ENCODE measurements around the gene ZNF804A.

DNA sequence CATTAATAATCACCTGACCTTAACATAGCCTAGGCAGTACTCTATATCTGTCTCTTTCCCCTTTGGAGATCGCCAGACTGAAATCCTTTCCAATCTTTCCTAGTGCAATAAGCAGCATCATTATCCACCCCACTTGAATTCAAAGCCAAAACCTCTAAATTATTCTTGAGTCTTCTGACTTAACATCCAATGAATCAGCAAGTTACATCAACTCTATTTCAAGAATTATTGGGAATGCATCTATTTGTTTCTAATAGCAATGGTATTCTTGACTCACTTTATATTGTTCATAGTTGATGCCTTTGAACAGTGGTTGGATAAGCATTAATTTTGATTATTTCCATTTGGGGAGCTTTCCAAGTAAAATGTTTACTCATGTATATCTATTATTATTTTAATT, 144.8 kb downstream of the ZNF804A start:
- TF ChIP-seq OSR1 (CRISPR knock-in tag; IDR thresholded peaks at IDR 0.05) (no peak), ARNTL (CRISPR knock-in tag; IDR thresholded peaks at IDR 0.05; ENCODE audit: borderline replicate concordance, low read depth) (no peak), ZFP30 (CRISPR knock-in tag; IDR thresholded peaks at IDR 0.05) (no peak), ESRRG (CRISPR knock-in tag; IDR thresholded peaks at IDR 0.05) (no peak)
- TF ChIP-seq, protein P1, sequence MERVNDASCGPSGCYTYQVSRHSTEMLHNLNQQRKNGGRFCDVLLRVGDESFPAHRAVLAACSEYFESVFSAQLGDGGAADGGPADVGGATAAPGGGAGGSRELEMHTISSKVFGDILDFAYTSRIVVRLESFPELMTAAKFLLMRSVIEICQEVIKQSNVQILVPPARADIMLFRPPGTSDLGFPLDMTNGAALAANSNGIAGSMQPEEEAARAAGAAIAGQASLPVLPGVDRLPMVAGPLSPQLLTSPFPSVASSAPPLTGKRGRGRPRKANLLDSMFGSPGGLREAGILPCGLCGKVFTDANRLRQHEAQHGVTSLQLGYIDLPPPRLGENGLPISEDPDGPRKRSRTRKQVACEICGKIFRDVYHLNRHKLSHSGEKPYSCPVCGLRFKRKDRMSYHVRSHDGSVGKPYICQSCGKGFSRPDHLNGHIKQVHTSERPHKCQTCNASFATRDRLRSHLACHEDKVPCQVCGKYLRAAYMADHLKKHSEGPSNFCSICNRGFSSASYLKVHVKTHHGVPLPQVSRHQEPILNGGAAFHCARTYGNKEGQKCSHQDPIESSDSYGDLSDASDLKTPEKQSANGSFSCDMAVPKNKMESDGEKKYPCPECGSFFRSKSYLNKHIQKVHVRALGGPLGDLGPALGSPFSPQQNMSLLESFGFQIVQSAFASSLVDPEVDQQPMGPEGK (CRISPR knock-in tag; IDR thresholded peaks at IDR 0.05; ENCODE audit: borderline replicate concordance) = no peak
- TF ChIP-seq, protein P2, sequence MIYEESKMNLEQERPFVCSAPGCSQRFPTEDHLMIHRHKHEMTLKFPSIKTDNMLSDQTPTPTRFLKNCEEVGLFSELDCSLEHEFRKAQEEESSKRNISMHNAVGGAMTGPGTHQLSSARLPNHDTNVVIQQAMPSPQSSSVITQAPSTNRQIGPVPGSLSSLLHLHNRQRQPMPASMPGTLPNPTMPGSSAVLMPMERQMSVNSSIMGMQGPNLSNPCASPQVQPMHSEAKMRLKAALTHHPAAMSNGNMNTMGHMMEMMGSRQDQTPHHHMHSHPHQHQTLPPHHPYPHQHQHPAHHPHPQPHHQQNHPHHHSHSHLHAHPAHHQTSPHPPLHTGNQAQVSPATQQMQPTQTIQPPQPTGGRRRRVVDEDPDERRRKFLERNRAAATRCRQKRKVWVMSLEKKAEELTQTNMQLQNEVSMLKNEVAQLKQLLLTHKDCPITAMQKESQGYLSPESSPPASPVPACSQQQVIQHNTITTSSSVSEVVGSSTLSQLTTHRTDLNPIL (CRISPR knock-in tag; IDR thresholded peaks at IDR 0.05; ENCODE audit: low read depth) = no peak

All from SK-N-SH treated with all-trans-retinoic acid at 6 μM for 48 hours (cell line).